22Rv1 (cell line): ENCODE results near the gene XRN2.

Experiments
- CTCF ChIP-seq: fragments of 450-650 bp; IDR thresholded peaks from 2 replicates; pipeline ENCODE4 v1.5.1; 2017; ENCODE audit warnings: mild to moderate bottlenecking
- ZFX ChIP-seq: fragments of 450-650 bp; IDR thresholded peaks from 2 replicates; pipeline ENCODE4 v1.6.1; 2017; ENCODE audit warnings: antibody characterized with exemption, borderline replicate concordance

- TF ChIP-seq CTCF (no peak), ZFX (no peak)
These were observed 90.8 kb downstream of the XRN2 start for GRCh38 chr20:21393816-21394519.
